SK-N-SH (cell line): ENCODE measurements around the gene RARB. TPM values are rescaled to one million over a fixed set of nuclear protein-coding genes. Genes with fewer than 3 reads are reported as not detected.

ENCODE experiments used
- CTCF ChIA-PET: fragments of 300-600, 350-600 bp; formaldehyde crosslinking; extraction: SDS; loops from one replicate; lab custom pipeline; 2021; lab: Yijun Ruan, JAX
- POLR2A ChIA-PET: fragments of 350-600 bp; sonication (Branson Sonifier 250); formaldehyde crosslinking; extraction: SDS; loops from one replicate; lab custom pipeline; 2020; ENCODE audit warnings: antibody characterized with exemption, inconsistent platforms; lab: Yijun Ruan, JAX
- DNase-seq: peaks from one replicate; pipeline ENCODE4 v3.0.0; 2012
- H2AFZ ChIP-seq: fragments of 200-600 bp; sonication (generic); 2 replicates; pipeline ENCODE4 v1.8.1; 2016; ENCODE audit warnings: antibody characterized with exemption, mild to moderate bottlenecking, low read depth
- H3F3A ChIP-seq: fragments of 200-600 bp; sonication (generic); replicated peaks from 2 replicates; pipeline ENCODE3; 2016; ENCODE audit warnings: antibody characterized with exemption, mild to moderate bottlenecking; ENCODE audit not compliant: insufficient read depth
- H3K27ac ChIP-seq, 2 experiments: fragments of 200-500 bp in 1 of 2; fragments of 200-600 bp in 1 of 2; sonication (Bioruptor generic) in 1 of 2; sonication (generic), shearing (Covaris generic) in 1 of 2; 2 replicates each; pipeline versions ENCODE4 v1.5.1 to v1.6.1; 2014 to 2016; ENCODE audit warnings: low read depth in 2 of 2, inconsistent platforms in 1 of 2, low read length in 1 of 2, mild to moderate bottlenecking in 1 of 2, mixed read lengths in 1 of 2
- H3K27me3 ChIP-seq: fragments of 200-600 bp; sonication (generic), shearing (Covaris generic); 2 replicates; pipeline ENCODE4 v1.6.1; 2016; ENCODE audit warnings: mixed run types; ENCODE audit not compliant: insufficient read depth
- H3K36me3 ChIP-seq, 2 experiments: fragments of 200-500 bp in 1 of 2; fragments of 200-600 bp in 1 of 2; sonication (Bioruptor generic) in 1 of 2; sonication (generic) in 1 of 2; replicated peaks in 1 of 2; 2 replicates each; pipeline versions ENCODE3 to v1.5.1; 2014 to 2016; ENCODE audit warnings: low read length in 1 of 2, mild to moderate bottlenecking in 1 of 2; ENCODE audit not compliant: insufficient read depth in 2 of 2, control insufficient read depth in 1 of 2
- H3K4me1 ChIP-seq, 2 experiments: fragments of 200-500 bp in 1 of 2; fragments of 200-600 bp in 1 of 2; sonication (Bioruptor generic) in 1 of 2; sonication (generic), shearing (Covaris generic) in 1 of 2; 2 replicates each; pipeline versions ENCODE4 v1.5.1 to v1.6.1; 2014 to 2016; ENCODE audit warnings: low read depth in 1 of 2, low read length in 1 of 2, mixed run types in 1 of 2; ENCODE audit not compliant: insufficient read depth in 2 of 2, control insufficient read depth in 1 of 2
- H3K4me2 ChIP-seq: fragments of 200-600 bp; sonication (generic), shearing (Covaris generic); 2 replicates; pipeline ENCODE4 v1.6.1; 2017; ENCODE audit warnings: mixed run types
- H3K4me3 ChIP-seq, 2 experiments: fragments of 200-500 bp in 1 of 2; fragments of 200-600 bp in 1 of 2; sonication (Bioruptor generic) in 1 of 2; sonication (generic), shearing (Covaris generic) in 1 of 2; 2 replicates each; pipeline versions ENCODE4 v1.5.1 to v1.8.1; 2014 to 2016; ENCODE audit warnings: low read depth in 2 of 2, inconsistent platforms in 1 of 2, low read length in 1 of 2, mild to moderate bottlenecking in 1 of 2, mixed read lengths in 1 of 2, moderate library complexity in 1 of 2
- H3K79me2 ChIP-seq: fragments of 200-600 bp; sonication (generic); 2 replicates; pipeline ENCODE4 v1.8.1; 2017; ENCODE audit warnings: mild to moderate bottlenecking; ENCODE audit not compliant: insufficient read depth
- H3K9ac ChIP-seq: fragments of 200-600 bp; sonication (generic); 2 replicates; pipeline ENCODE4 v1.6.1; 2017; ENCODE audit warnings: mixed run types
- H3K9me2 ChIP-seq: fragments of 200-600 bp; sonication (generic); 2 replicates; pipeline ENCODE4 v1.6.1; 2017; ENCODE audit warnings: mixed run types
- H3K9me3 ChIP-seq: fragments of 200-600 bp; sonication (generic); 2 replicates; pipeline ENCODE4 v1.6.1; 2017; ENCODE audit warnings: mixed run types, mild to moderate bottlenecking, moderate library complexity
- H4K20me1 ChIP-seq: fragments of 200-600 bp; sonication (generic); 2 replicates; pipeline ENCODE4 v1.6.1; 2017; ENCODE audit warnings: mild to moderate bottlenecking, mixed run types; ENCODE audit not compliant: insufficient read depth
- EP300 ChIP-seq, 2 experiments: IDR thresholded peaks; 2 replicates each; pipeline versions ENCODE4 v1.4.0 to v1.6.1; 2012; ENCODE audit warnings: borderline replicate concordance in 1 of 2, low read depth in 1 of 2, low read length in 1 of 2
- JUND ChIP-seq: IDR thresholded peaks from 2 replicates; pipeline ENCODE4 v1.4.0; 2012
- MEF2A ChIP-seq: IDR thresholded peaks from 2 replicates; pipeline ENCODE4 v1.4.0; 2012; ENCODE audit warnings: low read depth, borderline replicate concordance
- MXI1 ChIP-seq: IDR thresholded peaks from 2 replicates; pipeline ENCODE4 v1.6.1; 2012; ENCODE audit warnings: mild to moderate bottlenecking, low read depth, low read length, improper control_type of control experiment
- POLR2AphosphoS5 ChIP-seq: IDR thresholded peaks from 2 replicates; pipeline ENCODE4 v1.6.1; 2012; ENCODE audit warnings: low read depth, low read length
- RAD21 ChIP-seq: IDR thresholded peaks from 2 replicates; pipeline ENCODE4 v1.6.1; 2012; ENCODE audit warnings: mild to moderate bottlenecking, low read length
- SMC3 ChIP-seq: IDR thresholded peaks from 2 replicates; pipeline ENCODE4 v1.6.1; 2012; ENCODE audit warnings: low read depth, low read length, improper control_type of control experiment
- TCF12 ChIP-seq: IDR thresholded peaks from 2 replicates; pipeline ENCODE4 v1.4.0; 2012
- TEAD4 ChIP-seq: IDR thresholded peaks from 2 replicates; pipeline ENCODE4 v1.4.0; 2012; ENCODE audit warnings: mild to moderate bottlenecking, borderline replicate concordance; ENCODE audit not compliant: insufficient read depth
- YY1 ChIP-seq: IDR thresholded peaks from 2 replicates; pipeline ENCODE4 v1.4.0; 2012; ENCODE audit warnings: low read depth, mild to moderate bottlenecking
- WGBS: methylation state at CpG from one replicate; pipeline ENCODE4 v1.1.6; 2017; ENCODE audit warnings: low lambda C conversion rate; 5-methylcytosine and 5-hydroxymethylcytosine counted together
- polyA plus RNA-seq, 3 experiments: library from polyadenylated mRNA; depleted of rRNA; stranded (reverse); fragments of >200 nt; gene quantifications; 2 replicates each; pipeline ENCODE4 v1.2.3, GENCODE V29; 2012
- TF ChIP-seq, protein P1 (sequence below): IDR thresholded peaks from 2 replicates; pipeline ENCODE4 v1.4.0; 2012; ENCODE audit warnings: low read depth, borderline replicate concordance
- TF ChIP-seq, protein P2 (sequence below): IDR thresholded peaks from 2 replicates; pipeline ENCODE4 v1.4.0; 2012; ENCODE audit warnings: low read depth
- TF ChIP-seq, protein P3 (sequence below): IDR thresholded peaks from 2 replicates; pipeline ENCODE4 v1.6.1; 2012; ENCODE audit warnings: mild to moderate bottlenecking, low read depth, low read length, moderate library complexity

The RARB gene
- polyA plus RNA-seq, 1 of the 3 experiments (the other 2 are of a cell fraction), result 10.7 TPM

DNA sequence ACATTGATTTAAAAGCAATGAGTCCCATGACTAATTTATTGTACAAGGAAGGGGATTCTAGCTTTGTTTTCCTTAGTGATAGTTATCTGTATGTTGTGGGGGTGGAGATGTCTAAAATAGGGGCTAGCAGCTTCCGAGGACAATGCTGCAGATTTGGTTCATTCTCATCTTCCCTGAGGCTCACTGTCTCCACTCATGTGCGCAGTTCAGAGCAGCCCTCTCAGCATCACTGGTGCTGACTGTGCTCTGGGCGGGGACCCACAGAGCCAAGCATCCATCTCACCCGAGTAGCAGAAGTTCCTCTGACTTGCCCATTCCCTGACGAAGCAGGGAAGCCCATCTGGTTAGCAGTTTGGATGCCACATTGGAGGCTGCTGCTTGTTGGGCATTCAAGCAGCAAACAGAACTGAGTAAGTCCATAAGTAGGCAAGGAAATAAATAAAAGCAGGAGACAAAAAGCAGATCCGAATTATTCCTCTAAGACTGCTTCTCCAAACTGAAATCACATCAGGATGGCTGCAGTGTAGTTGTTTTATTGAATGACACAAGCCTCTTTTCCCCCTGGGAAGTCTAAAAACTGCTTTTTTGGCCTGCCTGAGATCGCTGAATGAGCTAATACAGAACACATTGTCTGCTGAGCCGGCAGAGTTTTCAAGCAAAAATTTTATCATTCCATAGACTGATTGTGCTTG lies 27.5 kb downstream of the RARB start:
- Histone ChIP-seq H3K36me3 (no peaks in the 10 kb centered on the region), H3K9me2 (no peaks in the 10 kb centered on the region), H3F3A (peaks cover 45% of the 10 kb centered on the region), H3K4me2 (peak overlapping the region; percentile 71), H3K27me3 (no peaks in the 10 kb centered on the region), H3K79me2 (peaks cover 72% of the 10 kb centered on the region), H3K27ac (peak overlapping the region; percentile 90 to 99), H3K4me1 (peaks cover 53 to 63% of the 10 kb centered on the region in 2 experiments), H3K4me3 (peak overlapping the region in 1 of 2 experiments; percentile 48; a peak in 2 of 4 replicates), H3K9me3 (no peaks in the 10 kb centered on the region), H2AFZ (peak overlapping the region; percentile 43; the same call in 1 of the 2 replicates), H3K9ac (peak overlapping the region; percentile 66), H4K20me1 (no peaks in the 10 kb centered on the region)
- TF ChIP-seq, protein P1, sequence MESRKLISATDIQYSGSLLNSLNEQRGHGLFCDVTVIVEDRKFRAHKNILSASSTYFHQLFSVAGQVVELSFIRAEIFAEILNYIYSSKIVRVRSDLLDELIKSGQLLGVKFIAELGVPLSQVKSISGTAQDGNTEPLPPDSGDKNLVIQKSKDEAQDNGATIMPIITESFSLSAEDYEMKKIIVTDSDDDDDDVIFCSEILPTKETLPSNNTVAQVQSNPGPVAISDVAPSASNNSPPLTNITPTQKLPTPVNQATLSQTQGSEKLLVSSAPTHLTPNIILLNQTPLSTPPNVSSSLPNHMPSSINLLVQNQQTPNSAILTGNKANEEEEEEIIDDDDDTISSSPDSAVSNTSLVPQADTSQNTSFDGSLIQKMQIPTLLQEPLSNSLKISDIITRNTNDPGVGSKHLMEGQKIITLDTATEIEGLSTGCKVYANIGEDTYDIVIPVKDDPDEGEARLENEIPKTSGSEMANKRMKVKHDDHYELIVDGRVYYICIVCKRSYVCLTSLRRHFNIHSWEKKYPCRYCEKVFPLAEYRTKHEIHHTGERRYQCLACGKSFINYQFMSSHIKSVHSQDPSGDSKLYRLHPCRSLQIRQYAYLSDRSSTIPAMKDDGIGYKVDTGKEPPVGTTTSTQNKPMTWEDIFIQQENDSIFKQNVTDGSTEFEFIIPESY, result no peak
- TF ChIP-seq EP300 (IDR thresholded peaks at IDR 0.05; ENCODE audit: borderline replicate concordance in 1 of 2, low read depth in 1 of 2, low read length in 1 of 2), result peak in 1 of 2 experiments; percentile 18; a peak in 2 of 4 replicates
- peak; percentile 21 for TF ChIP-seq RAD21
- peak; percentile 18; the same call in 1 of the 2 replicates for TF ChIP-seq JUND
- peak; percentile 74 for TF ChIP-seq MXI1
- peak; percentile 19; the same call in 1 of the 2 replicates for TF ChIP-seq YY1
- TF ChIP-seq POLR2AphosphoS5, result peak; percentile 50; the same call in 1 of the 2 replicates
- TF ChIP-seq, protein P2, sequence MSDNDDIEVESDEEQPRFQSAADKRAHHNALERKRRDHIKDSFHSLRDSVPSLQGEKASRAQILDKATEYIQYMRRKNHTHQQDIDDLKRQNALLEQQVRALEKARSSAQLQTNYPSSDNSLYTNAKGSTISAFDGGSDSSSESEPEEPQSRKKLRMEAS, result peak; percentile 51; the same call in 1 of the 2 replicates
- no peak for TF ChIP-seq MEF2A
- peak; percentile 63 for TF ChIP-seq TCF12
- no peak for TF ChIP-seq TEAD4
- TF ChIP-seq SMC3, result 0 out of 2 replicates have a peak, but pooled peaks have one; percentile 9
- TF ChIP-seq, protein P3, sequence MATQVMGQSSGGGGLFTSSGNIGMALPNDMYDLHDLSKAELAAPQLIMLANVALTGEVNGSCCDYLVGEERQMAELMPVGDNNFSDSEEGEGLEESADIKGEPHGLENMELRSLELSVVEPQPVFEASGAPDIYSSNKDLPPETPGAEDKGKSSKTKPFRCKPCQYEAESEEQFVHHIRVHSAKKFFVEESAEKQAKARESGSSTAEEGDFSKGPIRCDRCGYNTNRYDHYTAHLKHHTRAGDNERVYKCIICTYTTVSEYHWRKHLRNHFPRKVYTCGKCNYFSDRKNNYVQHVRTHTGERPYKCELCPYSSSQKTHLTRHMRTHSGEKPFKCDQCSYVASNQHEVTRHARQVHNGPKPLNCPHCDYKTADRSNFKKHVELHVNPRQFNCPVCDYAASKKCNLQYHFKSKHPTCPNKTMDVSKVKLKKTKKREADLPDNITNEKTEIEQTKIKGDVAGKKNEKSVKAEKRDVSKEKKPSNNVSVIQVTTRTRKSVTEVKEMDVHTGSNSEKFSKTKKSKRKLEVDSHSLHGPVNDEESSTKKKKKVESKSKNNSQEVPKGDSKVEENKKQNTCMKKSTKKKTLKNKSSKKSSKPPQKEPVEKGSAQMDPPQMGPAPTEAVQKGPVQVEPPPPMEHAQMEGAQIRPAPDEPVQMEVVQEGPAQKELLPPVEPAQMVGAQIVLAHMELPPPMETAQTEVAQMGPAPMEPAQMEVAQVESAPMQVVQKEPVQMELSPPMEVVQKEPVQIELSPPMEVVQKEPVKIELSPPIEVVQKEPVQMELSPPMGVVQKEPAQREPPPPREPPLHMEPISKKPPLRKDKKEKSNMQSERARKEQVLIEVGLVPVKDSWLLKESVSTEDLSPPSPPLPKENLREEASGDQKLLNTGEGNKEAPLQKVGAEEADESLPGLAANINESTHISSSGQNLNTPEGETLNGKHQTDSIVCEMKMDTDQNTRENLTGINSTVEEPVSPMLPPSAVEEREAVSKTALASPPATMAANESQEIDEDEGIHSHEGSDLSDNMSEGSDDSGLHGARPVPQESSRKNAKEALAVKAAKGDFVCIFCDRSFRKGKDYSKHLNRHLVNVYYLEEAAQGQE, result no peak
- peak; percentile 46 for DNase-seq
- 8% methylated on average over 8 of the region's 8 CpGs for WGBS
- ChIA-PET POLR2A (no interaction called here), CTCF (interaction anchor here (0.9 to 3.2 kb wide), 11 partner anchors 9 to 514 kb away, joined by 3 to 20 read pairs (median 4); partner anchors contain the start of gene RARB)
